Cardiac atrium fibroblast (primary cell): ENCODE measurements around the gene FOXC2. TPM values are rescaled to one million over a fixed set of nuclear protein-coding genes. Genes with fewer than 3 reads are reported as not detected.

Experiments
- total RNA-seq: library from RNA; depleted of rRNA; stranded (reverse); fragments of >200 nt; gene quantifications from 2 replicates; pipeline ENCODE4 v1.2.3, GENCODE V29; 2015

FOXC2 gene
- 2.2 and 4.9 TPM in 2 replicates for total RNA-seq

GRCh38 chr16:86566601-86566965 is at the start of gene FOXC2:
TSS of gene FOXC2 (plus strand) at chr16:86566829. CDS start at chr16:86567336, 507 bp downstream.

GRCh38 chr16:86554917-86555703 is 11.5 kb upstream of the FOXC2 start, which contains the start of gene MTHFSD:
TSS of gene MTHFSD (minus strand) at chr16:86555235. CDS start at chr16:86555184, 51 bp downstream.

GRCh38 chr16:86578061-86578599 is 11.5 kb downstream of the FOXC2 start, which contains the start of gene FOXL1:
TSS of gene FOXL1 (plus strand) at chr16:86578549. CDS start at chr16:86578724, 175 bp downstream.

Other genes starting within 250 kb of the FOXC2 start
- gene FOXF1, start 56.3 kb upstream of the FOXC2 start, total RNA-seq: 0.16 TPM in 1 of 2 replicates, not detected in the other
- gene MTHFSD, start 11.6 kb upstream of the FOXC2 start, total RNA-seq: 13.9 and 19.9 TPM in 2 replicates
- gene FOXL1, start 11.7 kb downstream of the FOXC2 start, total RNA-seq: 1.6 and 3.1 TPM in 2 replicates